MM.1S (cell line): ENCODE results near the gene PLN.

ENCODE experiments used
- EZH2 ChIP-seq: fragments of 300-600 bp; sonication (generic); optimal IDR thresholded peaks from 2 replicates; pipeline ENCODE3; 2017; ENCODE audit warnings: low read depth, mild to moderate bottlenecking, antibody characterized with exemption, low read length, mixed read lengths
- EZH2phosphoT487 ChIP-seq: fragments of 300-600 bp; sonication (generic); IDR thresholded peaks from 2 replicates; pipeline ENCODE4 v1.6.1; 2018; ENCODE audit warnings: antibody characterized with exemption, low read length
- TF ChIP-seq, protein P1 (sequence below): fragments of 300-600 bp; sonication (generic); IDR thresholded peaks from 2 replicates; pipeline ENCODE4 v1.5.1; 2016; ENCODE audit warnings: antibody characterized with exemption, low read length, mixed read lengths

DNA sequence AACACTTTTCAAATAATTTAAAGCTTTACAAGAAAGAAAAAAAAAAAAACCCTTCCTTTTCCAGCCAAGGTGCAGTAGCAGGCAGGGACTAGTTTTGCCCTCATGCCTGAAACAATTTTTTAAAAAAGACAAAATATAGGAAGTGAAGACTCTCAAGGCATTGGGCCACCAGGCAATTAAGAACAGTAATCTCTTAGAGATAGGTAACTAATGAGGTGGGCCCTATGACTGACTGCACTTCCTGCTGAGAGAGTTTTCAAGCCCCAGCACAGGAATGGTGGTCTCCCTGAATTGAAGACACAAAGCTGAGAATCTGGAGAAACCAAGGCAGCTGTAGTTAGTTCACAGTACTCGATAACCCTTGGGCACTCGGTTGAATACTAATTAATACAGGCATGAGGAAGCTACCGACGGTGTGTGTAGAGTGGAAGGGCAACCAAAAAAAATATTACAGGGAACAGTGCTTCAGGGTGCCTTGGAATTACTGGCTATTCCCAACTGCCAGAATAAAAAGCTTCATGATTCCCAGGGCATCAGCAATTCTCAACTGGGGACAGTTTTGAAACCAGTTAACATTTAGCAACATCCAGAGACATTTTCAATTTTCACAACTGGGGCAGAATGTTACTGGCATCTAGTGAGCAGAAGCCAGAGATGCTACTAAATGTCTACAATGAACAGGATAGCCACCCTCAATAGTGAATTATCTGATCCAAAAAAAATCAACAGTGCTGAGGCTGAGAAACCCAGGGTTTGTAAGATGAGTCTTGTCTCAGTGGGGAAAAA is 36.0 kb upstream of the PLN start:
- TF ChIP-seq, protein P1, sequence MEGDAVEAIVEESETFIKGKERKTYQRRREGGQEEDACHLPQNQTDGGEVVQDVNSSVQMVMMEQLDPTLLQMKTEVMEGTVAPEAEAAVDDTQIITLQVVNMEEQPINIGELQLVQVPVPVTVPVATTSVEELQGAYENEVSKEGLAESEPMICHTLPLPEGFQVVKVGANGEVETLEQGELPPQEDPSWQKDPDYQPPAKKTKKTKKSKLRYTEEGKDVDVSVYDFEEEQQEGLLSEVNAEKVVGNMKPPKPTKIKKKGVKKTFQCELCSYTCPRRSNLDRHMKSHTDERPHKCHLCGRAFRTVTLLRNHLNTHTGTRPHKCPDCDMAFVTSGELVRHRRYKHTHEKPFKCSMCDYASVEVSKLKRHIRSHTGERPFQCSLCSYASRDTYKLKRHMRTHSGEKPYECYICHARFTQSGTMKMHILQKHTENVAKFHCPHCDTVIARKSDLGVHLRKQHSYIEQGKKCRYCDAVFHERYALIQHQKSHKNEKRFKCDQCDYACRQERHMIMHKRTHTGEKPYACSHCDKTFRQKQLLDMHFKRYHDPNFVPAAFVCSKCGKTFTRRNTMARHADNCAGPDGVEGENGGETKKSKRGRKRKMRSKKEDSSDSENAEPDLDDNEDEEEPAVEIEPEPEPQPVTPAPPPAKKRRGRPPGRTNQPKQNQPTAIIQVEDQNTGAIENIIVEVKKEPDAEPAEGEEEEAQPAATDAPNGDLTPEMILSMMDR, result no peak
- TF ChIP-seq EZH2, result no peak
- no peak for TF ChIP-seq EZH2phosphoT487
